ENCODE data around the gene TBC1D19. TPM values are rescaled to one million over a fixed set of nuclear protein-coding genes. Genes with fewer than 3 reads are reported as not detected.

Gene TBC1D19
- total RNA-seq, 4 donors from 2014 or later = 25.0 to 31.8 (median 31.4) TPM

- no peaks in the 10 kb centered on the region for H3K9me3 ChIP-seq
- TF ChIP-seq, protein P1, sequence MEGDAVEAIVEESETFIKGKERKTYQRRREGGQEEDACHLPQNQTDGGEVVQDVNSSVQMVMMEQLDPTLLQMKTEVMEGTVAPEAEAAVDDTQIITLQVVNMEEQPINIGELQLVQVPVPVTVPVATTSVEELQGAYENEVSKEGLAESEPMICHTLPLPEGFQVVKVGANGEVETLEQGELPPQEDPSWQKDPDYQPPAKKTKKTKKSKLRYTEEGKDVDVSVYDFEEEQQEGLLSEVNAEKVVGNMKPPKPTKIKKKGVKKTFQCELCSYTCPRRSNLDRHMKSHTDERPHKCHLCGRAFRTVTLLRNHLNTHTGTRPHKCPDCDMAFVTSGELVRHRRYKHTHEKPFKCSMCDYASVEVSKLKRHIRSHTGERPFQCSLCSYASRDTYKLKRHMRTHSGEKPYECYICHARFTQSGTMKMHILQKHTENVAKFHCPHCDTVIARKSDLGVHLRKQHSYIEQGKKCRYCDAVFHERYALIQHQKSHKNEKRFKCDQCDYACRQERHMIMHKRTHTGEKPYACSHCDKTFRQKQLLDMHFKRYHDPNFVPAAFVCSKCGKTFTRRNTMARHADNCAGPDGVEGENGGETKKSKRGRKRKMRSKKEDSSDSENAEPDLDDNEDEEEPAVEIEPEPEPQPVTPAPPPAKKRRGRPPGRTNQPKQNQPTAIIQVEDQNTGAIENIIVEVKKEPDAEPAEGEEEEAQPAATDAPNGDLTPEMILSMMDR (IDR thresholded peaks at IDR 0.05) = no peak
- no peak for TF ChIP-seq POLR2A (IDR thresholded peaks at IDR 0.05)
- no peaks in the 10 kb centered on the region for H3K4me1 ChIP-seq
- intact Hi-C loops (cut with DNase I) = no loop called here
- no peaks in the 10 kb centered on the region for H3K27me3 ChIP-seq
- no peak overlapping the region for H3K4me3 ChIP-seq (replicated peaks in 1 of 3)
- no peaks in the 10 kb centered on the region for H3K36me3 ChIP-seq
- DNase-seq = no peak
- WGBS, 2 donors = 67 to 73% methylated on average over 3 of the region's 3 CpGs
- no peak overlapping the region for H3K27ac ChIP-seq
These were observed 25.6 kb upstream of the TBC1D19 start for GRCh38 chr4:26558166-26558895.

DNA sequence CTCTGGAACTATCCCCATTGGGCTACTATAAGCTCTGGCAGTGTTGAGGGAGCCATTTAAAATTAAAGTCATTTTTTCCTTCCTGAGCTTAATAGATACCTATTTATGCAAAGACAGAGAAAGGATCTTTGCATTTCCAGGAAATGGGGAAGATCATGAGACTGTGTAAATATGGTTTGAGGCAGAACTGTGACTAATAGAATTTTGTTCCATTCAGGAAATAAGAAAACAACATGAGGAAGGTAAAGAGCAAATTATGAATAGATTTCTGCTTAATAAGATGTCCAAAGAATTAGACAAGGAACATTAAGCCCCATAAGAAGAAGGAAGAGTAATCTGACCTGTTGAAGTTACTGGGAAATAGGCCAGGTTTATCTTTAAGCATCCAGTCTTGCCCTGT, 17.8 kb upstream of the TBC1D19 start:
- no peaks in the 10 kb centered on the region for H3K36me3 ChIP-seq
- no peaks in the 10 kb centered on the region for H3K4me1 ChIP-seq
- H3K4me3 ChIP-seq (replicated peaks in 1 of 3) = no peak overlapping the region
- no peaks in the 10 kb centered on the region for H3K27me3 ChIP-seq
- H3K27ac ChIP-seq = no peak overlapping the region
- DNase-seq = no peak
- no peaks in the 10 kb centered on the region for H3K9me3 ChIP-seq
- no peak for TF ChIP-seq POLR2A (IDR thresholded peaks at IDR 0.05)
- TF ChIP-seq, protein P1 (IDR thresholded peaks at IDR 0.05) = no peak
- intact Hi-C loops (cut with DNase I) = no loop called here

DNA sequence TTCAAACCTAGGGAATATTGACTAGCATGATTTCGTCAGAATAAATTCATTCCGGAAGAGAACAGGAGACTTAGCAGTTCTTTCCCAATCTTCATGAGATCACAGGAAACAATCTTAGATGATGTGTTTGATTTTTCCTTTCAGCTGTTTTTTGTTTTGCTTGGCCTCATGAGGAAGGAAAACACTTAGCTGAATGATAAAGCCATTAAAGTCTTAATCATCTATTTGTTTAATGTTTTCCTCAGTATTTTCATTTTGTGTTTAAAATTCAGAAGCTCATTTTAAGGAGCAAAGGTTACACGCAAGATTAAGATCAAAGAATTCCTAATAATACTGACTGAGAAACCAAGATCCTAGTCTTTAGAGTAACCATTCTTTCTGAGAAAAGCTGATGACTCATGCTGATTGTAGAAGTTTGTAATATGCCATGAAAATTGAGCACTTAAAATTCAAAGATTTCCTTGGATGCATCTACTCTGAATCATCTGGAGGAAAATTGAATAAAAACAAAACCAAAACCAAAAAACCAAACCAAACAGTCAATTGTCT, 15.4 kb upstream of the TBC1D19 start:
- WGBS, 2 donors = 47 to 60% methylated on average over 3 of the region's 3 CpGs
- DNase-seq = no peak
- no peaks in the 10 kb centered on the region for H3K36me3 ChIP-seq

GRCh38 chr4:26570596-26570995, 13.3 kb upstream of the TBC1D19 start:
- no peak overlapping the region for H3K4me3 ChIP-seq (replicated peaks in 1 of 3)
- no peaks in the 10 kb centered on the region for H3K9me3 ChIP-seq
- no peaks in the 10 kb centered on the region for H3K4me1 ChIP-seq
- H3K27me3 ChIP-seq = no peaks in the 10 kb centered on the region
- TF ChIP-seq, protein P1 (IDR thresholded peaks at IDR 0.05) = no peak
- no peak for TF ChIP-seq POLR2A (IDR thresholded peaks at IDR 0.05)
- intact Hi-C loops (cut with DNase I) = no loop called here
- DNase-seq = no peak
- no peaks in the 10 kb centered on the region for H3K36me3 ChIP-seq
- H3K27ac ChIP-seq = no peak overlapping the region
- WGBS, 2 donors = 81 to 89% methylated on average over 3 of the region's 3 CpGs

More for the DNA sequence above, 15.4 kb upstream of the TBC1D19 start:
- TF ChIP-seq, protein P1 (IDR thresholded peaks at IDR 0.05) = no peak
- TF ChIP-seq POLR2A (IDR thresholded peaks at IDR 0.05) = no peak
- Histone ChIP-seq H3K4me3 (replicated peaks in 1 of 3) (no peak overlapping the region), H3K4me1 (no peaks in the 10 kb centered on the region), H3K27ac (no peak overlapping the region), H3K27me3 (no peaks in the 10 kb centered on the region), H3K9me3 (no peaks in the 10 kb centered on the region)
- intact Hi-C loops (cut with DNase I) = no loop called here

GRCh38 chr4:26573389-26573794, 10.5 kb upstream of the TBC1D19 start:
- Histone ChIP-seq H3K27ac (no peak overlapping the region), H3K36me3 (no peaks in the 10 kb centered on the region), H3K4me1 (no peaks in the 10 kb centered on the region), H3K27me3 (no peaks in the 10 kb centered on the region), H3K4me3 (replicated peaks in 1 of 3) (no peak overlapping the region), H3K9me3 (no peaks in the 10 kb centered on the region)
- intact Hi-C loops (cut with DNase I) = no loop called here
- WGBS, 2 donors = 67 to 75% methylated on average over 1 of the region's 1 CpG
- DNase-seq = no peak
- TF ChIP-seq POLR2A (IDR thresholded peaks at IDR 0.05) = no peak
- TF ChIP-seq, protein P1 (IDR thresholded peaks at IDR 0.05) = no peak

All from thyroid gland (tissue), 4 donors.